Right atrium auricular region (tissue), 2 donors: ENCODE measurements around the gene SNRPB2. TPM values are rescaled to one million over a fixed set of nuclear protein-coding genes. Genes with fewer than 3 reads are reported as not detected.

Source experiments
- DNase-seq: peaks from one replicate; pipeline ENCODE4 v3.0.0-alpha.2; 2019; ENCODE audit warnings: low spot score
- H3K27ac ChIP-seq, 2 donors: fragments of 200-600 bp; sonication (generic); 1 replicate in 1 of 2; 2 replicates in 1 of 2; pipeline ENCODE4 v1.5.1; 2016 to 2019
- H3K27me3 ChIP-seq, 2 donors: fragments of 200-600 bp; sonication (generic); one replicate each; pipeline versions ENCODE4 v1.5.1 to v1.6.0; 2017 to 2019
- H3K36me3 ChIP-seq: fragments of 200-600 bp; sonication (generic); one replicate; pipeline ENCODE4 v1.5.1; 2016
- H3K4me1 ChIP-seq, 2 donors: fragments of 200-600 bp; sonication (generic); one replicate each; pipeline versions ENCODE4 v1.5.1 to v1.6.0; 2017 to 2019
- H3K4me3 ChIP-seq, 2 donors: fragments of 200-600 bp; sonication (generic); 1 replicate in 1 of 2; 2 replicates in 1 of 2; pipeline ENCODE4 v1.5.1; 2017 to 2019; ENCODE audit warnings: mild to moderate bottlenecking in 1 of 2, moderate library complexity in 1 of 2
- H3K9me3 ChIP-seq, 2 donors: fragments of 200-600 bp; sonication (generic); one replicate each; pipeline ENCODE4 v1.5.1; 2019
- CTCF ChIP-seq, 2 donors: fragments of 200-600 bp; sonication (generic); IDR thresholded peaks; one replicate each; pipeline ENCODE4 v1.5.1; 2019; ENCODE audit warnings: antibody characterized with exemption in 2 of 2
- total RNA-seq, 2 donors: library from RNA; depleted of rRNA; stranded (reverse); fragments of >200 nt; gene quantifications; one replicate each; pipeline ENCODE4 v1.1.0, GENCODE V29; 2016

Gene SNRPB2
- total RNA-seq, 2 donors from 2014 or later: 21.4 to 25.3 TPM

- no peak for TF ChIP-seq CTCF (IDR thresholded peaks at IDR 0.05)
- no peaks in the 10 kb centered on the region for H3K9me3 ChIP-seq
Observed at GRCh38 chr20:16692442-16692841, 37.4 kb upstream of the SNRPB2 start.

GRCh38 chr20:16693278-16693677 is 36.5 kb upstream of the SNRPB2 start:
- Histone ChIP-seq H3K36me3 (no peaks in the 10 kb centered on the region), H3K27ac (no peak overlapping the region), H3K27me3 (no peaks in the 10 kb centered on the region), H3K9me3 (no peaks in the 10 kb centered on the region), H3K4me3 (no peak overlapping the region), H3K4me1 (no peaks in the 10 kb centered on the region)
- DNase-seq: no peak
- TF ChIP-seq CTCF (IDR thresholded peaks at IDR 0.05): no peak

More at GRCh38 chr20:16692442-16692841, 37.4 kb upstream of the SNRPB2 start:
- H3K27me3 ChIP-seq: no peaks in the 10 kb centered on the region
- no peak overlapping the region for H3K4me3 ChIP-seq
- DNase-seq: no peak
- H3K27ac ChIP-seq: no peak overlapping the region
- no peaks in the 10 kb centered on the region for H3K4me1 ChIP-seq
- no peaks in the 10 kb centered on the region for H3K36me3 ChIP-seq

GRCh38 chr20:16694161-16694560 is 35.7 kb upstream of the SNRPB2 start:
- DNase-seq: no peak
- no peaks in the 10 kb centered on the region for H3K9me3 ChIP-seq
- H3K36me3 ChIP-seq: no peaks in the 10 kb centered on the region
- H3K27me3 ChIP-seq: no peaks in the 10 kb centered on the region
- H3K4me1 ChIP-seq: no peaks in the 10 kb centered on the region
- TF ChIP-seq CTCF (IDR thresholded peaks at IDR 0.05): no peak
- no peak overlapping the region for H3K27ac ChIP-seq
- H3K4me3 ChIP-seq: no peak overlapping the region

GRCh38 chr20:16695628-16696027 is 34.2 kb upstream of the SNRPB2 start:
- TF ChIP-seq CTCF (IDR thresholded peaks at IDR 0.05): no peak
- no peaks in the 10 kb centered on the region for H3K4me1 ChIP-seq
- H3K9me3 ChIP-seq: no peaks in the 10 kb centered on the region
- H3K27me3 ChIP-seq: no peaks in the 10 kb centered on the region
- DNase-seq: no peak
- H3K27ac ChIP-seq: no peak overlapping the region
- H3K36me3 ChIP-seq: no peaks in the 10 kb centered on the region
- no peak overlapping the region for H3K4me3 ChIP-seq

- no peak overlapping the region for H3K27ac ChIP-seq
- no peak overlapping the region for H3K4me3 ChIP-seq
- H3K9me3 ChIP-seq: no peaks in the 10 kb centered on the region
- no peaks in the 10 kb centered on the region for H3K4me1 ChIP-seq
- TF ChIP-seq CTCF (IDR thresholded peaks at IDR 0.05): no peak
- DNase-seq: no peak
- H3K36me3 ChIP-seq: no peaks in the 10 kb centered on the region
- H3K27me3 ChIP-seq: no peaks in the 10 kb centered on the region
Observed at GRCh38 chr20:16699293-16699692, 30.5 kb upstream of the SNRPB2 start.

- no peaks in the 10 kb centered on the region for H3K9me3 ChIP-seq
- no peak for DNase-seq
- no peak overlapping the region for H3K4me3 ChIP-seq
- no peak overlapping the region for H3K27ac ChIP-seq
- no peaks in the 10 kb centered on the region for H3K36me3 ChIP-seq
- H3K27me3 ChIP-seq: no peaks in the 10 kb centered on the region
- no peaks in the 10 kb centered on the region for H3K4me1 ChIP-seq
- no peak for TF ChIP-seq CTCF (IDR thresholded peaks at IDR 0.05)
Observed at GRCh38 chr20:16701296-16701695, 28.5 kb upstream of the SNRPB2 start.
